Left colon (tissue), 2 donors: ENCODE results near the gene CRYL1. TPM values are rescaled to one million over a fixed set of nuclear protein-coding genes. Genes with fewer than 3 reads are reported as not detected.

Source experiments
- ATAC-seq: fragments of 200-7000 bp; cut with Tn5 transposase; one replicate; pipeline ENCODE4 v1.9.1; 2020; ENCODE audit warnings: mild to moderate bottlenecking, moderate library complexity
- DNase-seq, 2 donors: peaks; one replicate each; pipeline ENCODE4 v3.0.0-alpha.2; 2020
- intact Hi-C, 2 donors: fragments of 100-400 bp; cut with DNase I in 1 of 2; cut with micrococcal nuclease in 1 of 2; formaldehyde crosslinking; loops; one replicate each; pipeline versions ENCODE4 v1.11.2 to v1.14.0; 2022; cut with DNase I, micrococcal nuclease
- total RNA-seq, 2 donors: library from RNA; stranded (reverse); fragmentation: NEBNext Ultra II Directional; extraction: Animal tissue kit (Norgen Biotek cat#: 25700); gene quantifications; one replicate each; pipeline ENCODE4 v1.2.1, GENCODE V29; 2021
- donor health status: DM: no; HTN: no; CAD: no.
- donor health status: DM: yes; HTN: yes; CAD: no.

CRYL1 gene
- total RNA-seq, 2 donors from 2014 or later: 115 to 128 TPM

- ATAC-seq: no peak
- intact Hi-C loops: no loop called here
Observed at GRCh38 chr13:20536992-20537391, 11.3 kb upstream of the CRYL1 start.

GRCh38 chr13:20534038-20534608 lies 8.5 kb upstream of the CRYL1 start:
- no peak for DNase-seq
- intact Hi-C loops: no loop called here
- ATAC-seq: no peak

More at GRCh38 chr13:20536992-20537391, 11.3 kb upstream of the CRYL1 start:
- no peak for DNase-seq

- intact Hi-C loops: no loop called here
- no peak for ATAC-seq
- no peak for DNase-seq
Observed at GRCh38 chr13:20528452-20528851, 2.8 kb upstream of the CRYL1 start.

- no peak for ATAC-seq
- intact Hi-C loops: no loop called here
- no peak for DNase-seq
Observed at GRCh38 chr13:20526664-20527063, 1.0 kb upstream of the CRYL1 start.

- peak; percentile 63 for ATAC-seq
- DNase-seq: peak; percentile 49 to 66
- intact Hi-C loops: no loop called here
Observed at GRCh38 chr13:20525144-20525600, 485 bp downstream of the CRYL1 start.

GRCh38 chr13:20521364-20522115 lies 4.1 kb downstream of the CRYL1 start:
- ATAC-seq (no peak), DNase-seq (no peak)
- intact Hi-C loops: no loop called here

GRCh38 chr13:20519875-20520274 lies 5.8 kb downstream of the CRYL1 start:
- DNase-seq (no peak), ATAC-seq (peak; percentile 37)
- intact Hi-C loops: no loop called here

- DNase-seq (no peak), ATAC-seq (no peak)
- intact Hi-C loops: no loop called here
Observed at GRCh38 chr13:20518660-20519100, 7.0 kb downstream of the CRYL1 start.

- DNase-seq (no peak), ATAC-seq (no peak)
- intact Hi-C loops: no loop called here
Observed at GRCh38 chr13:20514866-20515265, 10.8 kb downstream of the CRYL1 start.

- no peak for DNase-seq
- intact Hi-C loops: no loop called here
- ATAC-seq: no peak
Observed at GRCh38 chr13:20513466-20513995, 12.1 kb downstream of the CRYL1 start.

GRCh38 chr13:20512042-20512683 lies 13.5 kb downstream of the CRYL1 start:
- intact Hi-C loops: no loop called here
- DNase-seq: no peak
- no peak for ATAC-seq

GRCh38 chr13:20506696-20507095 lies 19.0 kb downstream of the CRYL1 start:
- DNase-seq (no peak), ATAC-seq (peak; percentile 54)
- intact Hi-C loops: no loop called here

GRCh38 chr13:20505405-20506366 lies 20.0 kb downstream of the CRYL1 start:
- DNase-seq (no peak), ATAC-seq (peak; percentile 18)
- intact Hi-C loops: no loop called here

- DNase-seq (no peak), ATAC-seq (no peak)
- intact Hi-C loops: no loop called here
Observed at GRCh38 chr13:20503088-20504083, 22.3 kb downstream of the CRYL1 start.

GRCh38 chr13:20501592-20501991 lies 24.1 kb downstream of the CRYL1 start:
- peak; percentile 86 for ATAC-seq

GRCh38 chr13:20501120-20501519 lies 24.5 kb downstream of the CRYL1 start:
- intact Hi-C loops: no loop called here
- DNase-seq (no peak), ATAC-seq (no peak)

More at GRCh38 chr13:20501592-20501991, 24.1 kb downstream of the CRYL1 start:
- no peak for DNase-seq
- intact Hi-C loops: no loop called here

GRCh38 chr13:20499986-20500385 lies 25.7 kb downstream of the CRYL1 start:
- ATAC-seq (no peak), DNase-seq (no peak)
- intact Hi-C loops: loop anchor here (10.0 kb wide), 1 partner anchor 425 kb away; no protein-coding TSS in a partner anchor
